ENCODE measurements around the gene SLC28A1.
A peak's percentile ranks its signal among the peaks of the same experiment; 100 is the strongest.
"Not testable (repeated sequence)": the region's sequence is repeated elsewhere in the genome, so short reads cannot be mapped to it uniquely, and the experiment has no call there.

The SLC28A1 gene

DNA sequence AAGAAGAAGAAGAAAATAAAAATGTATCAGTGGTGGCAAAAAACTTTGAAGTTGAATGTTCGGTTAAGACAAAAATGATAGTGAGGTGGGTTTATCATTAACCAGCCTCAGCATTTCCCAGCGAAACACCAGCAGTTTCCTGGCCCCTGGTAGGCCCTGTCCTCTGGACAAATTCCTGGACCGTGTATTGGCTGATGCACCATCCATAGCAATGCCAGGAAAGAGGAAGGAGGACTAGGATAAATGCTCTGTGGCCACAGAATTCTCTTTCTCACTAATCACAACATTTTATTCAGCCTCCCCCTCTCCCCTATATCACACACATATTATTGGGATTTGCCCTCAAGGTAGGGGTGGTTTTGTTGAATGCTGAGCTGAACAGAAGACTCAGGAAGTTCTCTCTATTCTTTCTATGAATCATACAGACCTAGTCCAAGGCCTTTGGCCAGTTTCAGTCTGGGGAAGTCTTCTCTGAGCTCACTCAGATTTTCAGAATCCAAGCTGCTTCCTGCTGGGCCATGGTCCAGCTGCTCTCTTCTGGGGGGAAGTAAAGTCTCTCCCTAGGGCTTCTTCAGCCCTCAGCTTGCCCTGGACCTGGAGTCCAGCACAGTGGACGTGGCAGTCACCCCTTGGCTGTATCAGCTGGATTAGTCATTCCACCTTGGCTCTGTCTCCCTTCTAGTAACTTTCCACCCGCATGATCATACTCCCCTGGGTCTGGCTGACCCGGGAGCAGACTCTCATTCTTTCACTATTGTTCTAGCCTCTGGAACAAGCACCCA is 27.6 kb downstream of the SLC28A1 start:
- DNase-seq: no peak

DNA sequence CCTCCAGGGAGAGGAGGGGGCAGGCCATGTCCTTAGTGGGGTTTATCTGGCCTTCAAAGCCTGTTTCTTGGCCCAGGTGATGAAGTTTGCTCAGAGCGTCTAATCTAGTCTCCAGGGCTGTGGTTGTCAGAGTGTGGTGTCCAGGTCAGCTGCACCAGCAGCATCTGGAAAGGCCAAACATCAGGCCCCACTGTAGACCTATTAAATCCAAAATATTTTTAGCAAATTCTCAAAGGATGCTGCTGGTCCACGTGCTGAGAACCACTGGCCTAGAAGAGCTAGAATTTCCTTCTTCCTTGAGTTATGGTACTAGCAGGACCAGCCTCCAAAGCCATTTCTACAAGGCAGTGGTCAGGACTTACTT is 28.9 kb downstream of the SLC28A1 start:
- DNase-seq: no peak

DNA sequence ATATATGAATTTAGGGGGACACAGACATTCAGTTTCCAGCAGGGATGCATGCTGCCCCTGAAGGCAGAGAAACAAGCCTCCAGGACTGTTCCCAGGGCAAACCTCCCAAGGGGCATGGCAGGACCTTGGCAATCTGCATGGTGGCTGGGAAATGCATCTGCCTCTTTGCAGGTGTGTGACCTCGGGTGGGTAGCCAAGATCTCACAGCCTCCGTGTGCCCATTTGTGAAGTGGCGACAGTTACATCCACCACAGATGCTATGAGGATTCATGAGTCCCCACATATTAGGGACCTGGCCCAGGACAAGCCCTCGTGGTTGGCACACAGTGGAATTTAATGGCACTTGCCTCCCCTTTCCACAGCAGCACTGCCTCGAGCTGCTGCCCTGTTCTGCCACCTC is 29.9 kb downstream of the SLC28A1 start:
- DNase-seq: no peak

DNA sequence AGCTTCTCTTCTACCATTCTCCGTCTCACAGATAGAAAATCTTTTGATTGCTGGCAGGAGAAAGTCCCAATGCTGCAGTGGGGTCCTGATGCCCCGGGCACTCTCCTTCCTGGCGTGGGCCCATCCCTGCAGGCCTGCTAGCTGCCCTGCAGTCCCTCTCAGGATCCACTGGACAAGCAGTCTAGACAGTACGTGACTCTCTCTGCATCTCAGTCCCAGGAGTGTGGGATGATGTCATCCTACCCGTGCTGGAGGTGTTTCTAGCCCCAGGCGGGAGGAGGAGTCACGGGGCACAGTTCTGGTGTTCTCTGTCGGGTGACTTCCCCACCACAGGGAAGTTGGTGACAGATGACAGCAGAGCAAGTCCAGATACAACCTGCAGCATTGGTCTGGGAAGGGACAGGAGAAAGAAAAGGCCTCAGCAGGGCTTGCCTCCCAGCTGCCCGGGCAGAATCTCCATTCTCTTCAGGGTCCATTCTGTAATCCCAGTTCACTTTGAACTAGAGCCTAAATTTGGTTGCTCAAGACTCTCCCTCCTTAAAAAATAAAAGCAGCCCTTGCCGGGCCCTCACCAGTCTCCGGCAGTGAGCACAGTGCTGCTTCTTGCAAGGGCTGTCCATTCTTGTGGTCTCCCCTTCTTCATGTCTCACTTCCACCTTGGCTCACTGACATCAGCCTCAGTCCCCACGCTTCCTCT is 30.6 kb downstream of the SLC28A1 start:
- DNase-seq: peak; percentile 88

DNA sequence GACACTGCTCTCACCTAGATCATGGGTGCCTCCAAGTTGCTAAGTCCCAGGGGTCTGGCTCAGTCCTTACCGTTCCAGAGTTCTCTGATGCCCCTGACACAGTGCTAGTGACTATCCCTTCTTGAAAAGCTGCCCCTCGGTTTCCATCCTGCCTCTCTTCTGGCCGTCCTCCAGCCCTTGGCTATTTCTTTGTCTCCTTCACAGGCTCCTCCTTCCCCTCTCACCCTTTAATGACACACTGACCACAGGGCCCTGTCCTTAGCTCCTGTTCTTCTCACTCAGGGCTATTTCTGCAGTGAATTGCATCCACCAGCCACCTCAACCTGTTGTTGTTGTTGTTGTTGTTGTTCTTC is 31.1 kb downstream of the SLC28A1 start:
- DNase-seq: no peak

- DNase-seq: no peak
Measured at GRCh38 chr15:84917452-84917851, 33.0 kb downstream of the SLC28A1 start.

- DNase-seq: no peak
Measured at GRCh38 chr15:84919106-84919667, 34.7 kb downstream of the SLC28A1 start.

- no peak for DNase-seq
Measured at GRCh38 chr15:84921121-84921520, 36.7 kb downstream of the SLC28A1 start.

- no peak for DNase-seq
Measured at GRCh38 chr15:84922530-84922929, 38.1 kb downstream of the SLC28A1 start.

DNA sequence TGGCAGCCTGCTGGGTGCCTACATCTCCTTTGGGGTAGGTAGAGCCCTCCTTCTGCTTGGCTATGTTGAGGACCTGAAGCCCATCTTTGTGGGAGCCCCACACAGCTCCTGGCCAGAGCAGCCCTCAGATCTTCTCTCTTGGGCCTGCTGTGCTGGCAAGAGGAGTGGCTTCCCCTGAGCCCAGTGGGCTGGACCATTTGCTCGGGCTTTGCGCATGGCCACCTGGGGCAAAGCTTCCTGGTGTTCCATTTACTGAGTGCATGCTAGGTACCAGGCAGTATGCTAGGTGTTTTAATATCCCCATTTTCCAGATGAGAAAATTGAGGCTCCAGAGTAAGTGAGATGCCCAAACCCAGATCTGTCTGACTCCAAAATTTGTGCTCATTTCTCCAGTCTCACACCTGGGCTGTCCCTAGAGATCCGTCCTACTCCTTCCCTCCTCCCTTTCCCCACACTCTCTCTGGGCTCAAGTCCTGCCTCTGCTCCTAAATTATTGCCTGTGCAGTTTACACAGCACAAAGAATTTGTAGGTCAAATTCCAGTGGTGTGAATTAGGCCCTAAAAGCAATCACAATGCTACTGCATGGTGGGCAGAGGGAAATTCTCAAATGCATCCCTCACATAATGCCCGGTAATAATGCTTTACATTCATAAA is 39.7 kb downstream of the SLC28A1 start:
- DNase-seq: no peak

DNA sequence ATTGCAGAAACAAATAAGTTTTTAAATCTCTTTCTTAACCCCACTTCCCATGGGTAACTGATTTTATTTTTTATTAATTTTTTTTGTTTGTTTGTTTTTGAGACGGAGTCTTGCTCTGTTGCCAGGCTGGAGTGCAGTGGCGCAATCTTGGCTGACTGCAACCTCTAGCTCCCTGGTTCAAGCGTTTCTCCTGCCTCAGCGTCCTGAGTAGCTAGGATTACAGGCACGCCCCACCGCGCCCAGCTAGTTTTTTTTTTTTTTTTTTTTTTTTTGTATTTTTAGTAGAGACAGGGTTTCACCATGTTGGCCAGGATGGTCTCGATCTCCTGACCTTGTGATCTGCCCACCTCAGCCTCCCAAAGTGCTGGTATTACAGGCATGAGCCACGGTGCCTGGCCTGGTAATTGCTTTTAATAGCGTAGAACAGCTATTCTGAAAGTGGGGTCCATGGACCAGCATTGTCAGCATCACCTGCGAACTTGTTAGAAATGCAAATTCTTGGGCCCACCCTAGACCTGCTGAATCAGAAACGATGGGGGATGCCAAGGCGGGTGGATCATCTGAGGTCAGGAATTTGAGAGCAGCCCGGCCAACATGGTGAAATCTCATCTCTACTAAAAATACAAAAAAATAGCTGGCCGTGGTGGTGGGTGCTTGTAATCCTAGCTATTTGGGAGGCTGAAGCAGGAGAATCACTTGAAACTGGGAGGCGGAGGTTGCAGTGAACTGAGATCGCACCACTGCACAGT is 40.5 kb downstream of the SLC28A1 start:
- not testable (repeated sequence) for DNase-seq

- DNase-seq: no peak
Measured at GRCh38 chr15:84925906-84926305, 41.4 kb downstream of the SLC28A1 start.

DNA sequence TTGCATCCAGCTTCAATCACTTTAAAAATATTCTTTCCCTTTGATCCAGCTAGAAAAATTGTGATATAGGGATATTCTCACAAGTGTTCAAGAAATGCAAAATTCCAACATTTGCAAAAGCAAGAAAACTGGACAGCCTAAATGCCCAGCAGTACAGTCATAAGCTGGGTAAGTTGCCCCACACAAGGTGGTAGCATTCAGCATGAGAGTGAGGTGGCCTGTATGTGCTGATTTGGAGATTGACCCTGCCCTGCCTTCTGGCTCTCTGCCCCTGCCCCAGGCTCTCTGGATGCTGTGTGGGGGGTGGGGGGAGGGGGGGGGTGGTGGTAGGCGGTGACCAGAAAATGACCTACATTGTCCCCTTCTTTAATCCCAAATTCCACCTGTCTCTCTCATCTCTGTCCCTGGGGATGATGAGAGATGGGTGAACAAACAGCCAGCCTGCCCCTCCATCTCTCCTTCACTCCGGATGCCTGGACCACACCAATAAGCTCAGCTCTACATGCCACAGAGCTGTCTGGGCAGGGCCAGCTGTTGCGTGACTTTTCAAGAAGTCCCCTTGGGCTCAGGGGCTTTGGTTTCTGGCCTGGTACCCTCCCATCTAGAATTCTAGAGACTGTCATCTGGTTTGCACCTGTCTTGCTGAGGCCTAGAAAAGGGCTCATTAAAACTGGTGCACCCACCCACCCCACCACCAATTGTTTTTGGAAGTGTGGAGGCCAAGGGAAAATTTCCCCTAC is 42.2 kb downstream of the SLC28A1 start:
- no peak for DNase-seq

DNA sequence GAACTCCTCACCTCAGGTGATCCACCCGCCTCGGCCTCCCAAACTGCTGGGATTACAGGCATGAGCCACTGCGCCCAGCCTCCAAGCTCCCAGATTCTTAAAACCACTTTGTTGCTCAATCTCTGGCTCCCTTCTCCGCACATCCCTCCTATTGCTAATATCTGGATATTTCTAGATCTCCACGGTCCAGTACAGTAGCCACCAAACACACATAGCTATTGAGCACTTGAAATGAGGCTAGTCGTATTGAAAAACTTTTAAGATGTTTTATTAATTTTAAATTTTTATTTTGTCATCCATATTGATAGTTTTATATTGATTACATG is 44.3 kb downstream of the SLC28A1 start:
- no peak for DNase-seq

DNA sequence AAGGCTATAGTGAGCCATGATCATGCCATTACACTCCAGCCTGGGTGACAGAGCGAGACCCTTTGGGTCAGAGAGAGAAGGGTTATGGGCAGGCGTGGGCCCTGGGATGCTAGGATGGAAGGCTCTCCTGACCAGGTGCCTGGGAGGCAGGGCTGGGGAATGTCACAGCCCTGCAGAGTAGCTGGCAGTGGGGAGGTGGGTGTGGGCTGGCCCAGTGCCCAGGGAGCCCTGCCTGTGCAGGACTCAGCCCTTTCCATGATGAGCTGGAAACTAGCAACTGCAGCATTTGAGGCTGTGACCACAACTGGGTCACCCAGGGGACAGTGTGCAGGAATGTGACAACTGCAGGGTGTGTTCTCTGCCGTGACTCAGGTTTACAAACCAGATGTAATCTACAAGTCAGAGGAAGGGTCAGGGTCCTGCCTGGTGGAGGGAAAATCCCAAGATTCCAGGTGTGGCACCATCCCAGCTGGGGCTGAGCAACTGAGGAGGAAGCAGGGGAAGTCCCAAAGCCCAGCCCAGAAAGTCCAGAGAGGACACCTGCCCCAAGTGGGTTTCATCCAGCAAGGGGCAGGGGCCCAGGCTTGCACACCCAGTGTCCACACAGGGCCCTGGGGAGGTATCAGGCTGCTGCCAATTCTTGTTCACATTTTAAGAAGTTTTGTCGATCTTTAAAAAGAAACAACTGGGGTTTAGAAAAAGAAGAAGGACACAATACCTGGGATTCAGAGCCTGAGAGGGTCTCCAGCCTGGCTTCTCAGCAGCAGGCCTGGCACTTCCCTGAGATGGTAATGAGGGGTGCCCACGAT is 45.5 kb downstream of the SLC28A1 start:
- DNase-seq: no peak

- DNase-seq: peak; percentile 40
Measured at GRCh38 chr15:84934942-84935729, 50.7 kb downstream of the SLC28A1 start.

DNA sequence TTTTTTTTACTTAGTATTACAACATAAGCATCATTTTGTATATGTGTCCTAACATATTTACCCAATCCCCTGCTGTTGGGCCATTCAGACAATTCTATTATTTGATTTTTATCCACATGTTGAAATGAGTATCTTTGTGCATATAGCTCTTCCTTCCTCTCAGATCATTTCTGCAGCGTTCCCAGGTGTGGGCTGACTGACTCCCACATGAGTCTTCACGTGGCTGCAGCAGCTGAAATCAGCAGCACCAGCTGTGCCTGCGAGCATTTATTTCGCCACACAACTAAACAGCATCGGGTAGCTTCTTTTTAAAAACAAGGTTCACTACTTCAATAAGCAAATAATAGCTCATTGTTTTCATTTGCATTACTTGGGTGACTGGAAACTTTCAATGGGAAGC is 52.7 kb downstream of the SLC28A1 start:
- peak; percentile 17 for DNase-seq

GRCh38 chr15:84938726-84939125 is 54.3 kb downstream of the SLC28A1 start:
- no peak for DNase-seq

- DNase-seq: no peak
Measured at GRCh38 chr15:84940399-84940798, 55.9 kb downstream of the SLC28A1 start.

DNA sequence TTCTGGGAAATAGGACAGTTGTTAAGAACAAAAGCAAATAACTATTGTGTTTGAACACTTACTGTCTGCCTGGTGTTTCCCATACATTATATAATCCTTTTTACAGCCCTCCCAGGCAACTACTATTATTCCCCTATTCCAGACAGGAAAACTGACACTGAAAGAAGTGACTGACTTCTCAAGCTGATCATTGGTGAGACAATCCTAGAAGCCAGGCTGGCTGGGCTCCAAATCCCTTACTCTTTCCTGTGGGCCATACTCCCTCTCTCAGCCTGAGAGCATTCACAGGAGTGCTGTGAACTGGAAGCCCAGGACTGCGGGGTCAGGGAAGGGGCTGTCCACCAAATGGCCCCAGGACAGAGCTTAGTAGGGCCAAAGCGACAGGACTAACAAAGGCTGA is 58.0 kb downstream of the SLC28A1 start:
- DNase-seq: no peak

- DNase-seq: no peak
Measured at GRCh38 chr15:84944311-84944710, 59.8 kb downstream of the SLC28A1 start.

Measured in NCI-H146 (cell line).